Endothelial cell of umbilical vein (primary cell): ENCODE measurements around the gene BACH2. TPM values are rescaled to one million over a fixed set of nuclear protein-coding genes. Genes with fewer than 3 reads are reported as not detected.

ENCODE experiments used
- BruUV-seq: library from RNA; stranded (reverse); fragments of 400-500 nt; replicated peaks from 2 replicates; lab custom pipeline; 2021; lab: Mats Ljungman, UMichigan
- CTCF ChIA-PET: fragments of 300-600, 350-600 bp; sonication (Branson Sonifier 250); formaldehyde crosslinking; loops from one replicate; lab custom pipeline; 2021; ENCODE audit warnings: antibody characterized with exemption, inconsistent platforms; lab: Charles Lee
- POLR2A ChIA-PET: fragments of 300-600, 350-600 bp; sonication (Branson Sonifier 250); formaldehyde crosslinking; loops from one replicate; lab custom pipeline; 2021; ENCODE audit warnings: antibody characterized with exemption, inconsistent platforms; lab: Charles Lee
- DNase-seq: peaks from one replicate; pipeline ENCODE4 v3.0.0-alpha.2; 2011; ENCODE audit warnings: low read depth, low spot score
- FAIRE-seq: peaks from 2 replicates; lab custom pipeline; 2011; peaks lifted over from hg19 to GRCh38; lab: Jason Lieb, UNC
- H2AFZ ChIP-seq: 2 replicates; pipeline ENCODE4 v1.6.0; 2012; ENCODE audit warnings: low read depth, low read length, control low read depth, inconsistent platforms
- H3K27ac ChIP-seq: 2 replicates; pipeline ENCODE4 v1.5.1; 2011; ENCODE audit warnings: low read depth, mild to moderate bottlenecking, control low read depth, low read length, moderate library complexity; ENCODE audit not compliant: insufficient read depth
- H3K27me3 ChIP-seq, 2 experiments: 2 replicates each; pipeline versions ENCODE4 v1.6.0 to v1.6.1; 2011; ENCODE audit warnings: low read length in 2 of 2, mixed read lengths in 1 of 2; ENCODE audit not compliant: control insufficient read depth in 2 of 2, insufficient read depth in 2 of 2
- H3K36me3 ChIP-seq, 2 experiments: 2 replicates in 1 of 2; 3 replicates in 1 of 2; pipeline ENCODE4 v1.5.1; 2011; ENCODE audit warnings: low read length in 2 of 2, mild to moderate bottlenecking in 1 of 2, moderate library complexity in 1 of 2; ENCODE audit not compliant: control insufficient read depth in 2 of 2, insufficient read depth in 2 of 2; ENCODE audit errors: extremely low read depth in 1 of 2
- H3K4me1 ChIP-seq: 3 replicates; pipeline ENCODE4 v1.5.1; 2011; ENCODE audit warnings: mild to moderate bottlenecking, low read length; ENCODE audit not compliant: control insufficient read depth, insufficient read depth; ENCODE audit errors: extremely low read depth
- H3K4me2 ChIP-seq: 2 replicates; pipeline ENCODE4 v1.6.1; 2011; ENCODE audit warnings: low read length, control low read depth, mixed read lengths; ENCODE audit not compliant: insufficient read depth
- H3K4me3 ChIP-seq, 3 experiments: fragments of 200-600 bp in 1 of 3; sonication (generic), shearing (Covaris generic) in 1 of 3; replicated peaks in 1 of 3; 2 replicates each; pipeline ENCODE4 v1.5.1; 2011 to 2016; ENCODE audit warnings: control low read depth in 3 of 3, low read length in 3 of 3, mild to moderate bottlenecking in 2 of 3, inconsistent platforms in 1 of 3, low read depth in 1 of 3, moderate library complexity in 1 of 3; ENCODE audit not compliant: insufficient read depth in 1 of 3
- H3K79me2 ChIP-seq: 2 replicates; pipeline ENCODE4 v1.6.0; 2012; ENCODE audit warnings: low read length, inconsistent platforms; ENCODE audit not compliant: control insufficient read depth, insufficient read depth
- H3K9ac ChIP-seq: replicated peaks from 2 replicates; pipeline ENCODE3; 2011; ENCODE audit warnings: low read length, control low read depth; ENCODE audit not compliant: insufficient read depth; ENCODE audit errors: extremely low read depth
- H3K9me1 ChIP-seq: replicated peaks from 3 replicates; pipeline ENCODE4 v1.6.0; 2011; ENCODE audit warnings: mild to moderate bottlenecking, low read length; ENCODE audit not compliant: control insufficient read depth, insufficient read depth; ENCODE audit errors: extremely low read depth
- H3K9me3 ChIP-seq: replicated peaks from 2 replicates; pipeline ENCODE4 v1.5.1; 2012; ENCODE audit warnings: low read length, inconsistent platforms; ENCODE audit not compliant: control insufficient read depth, insufficient read depth
- H4K20me1 ChIP-seq: replicated peaks from 2 replicates; pipeline ENCODE3; 2011; ENCODE audit warnings: mild to moderate bottlenecking, low read length; ENCODE audit not compliant: control insufficient read depth, insufficient read depth; ENCODE audit errors: extremely low read depth
- CTCF ChIP-seq, 2 donors: IDR thresholded peaks; 1 replicate in 1 of 2; 2 replicates in 1 of 2; pipeline ENCODE4 v1.5.1; 2011; ENCODE audit warnings: low read length in 2 of 2, mild to moderate bottlenecking in 2 of 2, moderate library complexity in 2 of 2, control low read depth in 1 of 2, inconsistent platforms in 1 of 2, low read depth in 1 of 2; ENCODE audit not compliant: insufficient read depth in 1 of 2; ENCODE audit errors: extremely low read depth in 1 of 2
- EZH2 ChIP-seq: IDR thresholded peaks from 2 replicates; pipeline ENCODE4 v1.6.1; 2012; ENCODE audit warnings: borderline replicate concordance, low read depth, mild to moderate bottlenecking, moderate library complexity, low read length, inconsistent platforms; ENCODE audit not compliant: severe bottlenecking
- FOS ChIP-seq: IDR thresholded peaks from 2 replicates; pipeline ENCODE4 v1.6.1; 2011; ENCODE audit warnings: mild to moderate bottlenecking, low read length, moderate library complexity, borderline replicate concordance; ENCODE audit not compliant: insufficient read depth
- GATA2 ChIP-seq: IDR thresholded peaks from 2 replicates; pipeline ENCODE4 v1.7.0; 2011; ENCODE audit warnings: low read depth, mild to moderate bottlenecking, moderate library complexity, mixed read lengths, low read length; ENCODE audit not compliant: insufficient read length, insufficient read depth
- MYC ChIP-seq: IDR thresholded peaks from one replicate; pipeline ENCODE4 v1.6.1; 2011; ENCODE audit warnings: mild to moderate bottlenecking, low read depth, low read length
- dilution Hi-C: fragments of 300-500 bp; cut with MboI; formaldehyde crosslinking; loops from one replicate; pipeline ENCODE4 v1.15.0; 2019; ENCODE audit warnings: low sequenced_read_pairs; ENCODE audit not compliant: extremely low pct_ligation_motif_present
- intact Hi-C: fragments of 100-400 bp; cut with micrococcal nuclease; formaldehyde crosslinking; loops from one replicate; pipeline ENCODE4 v1.10.0; 2022
- polyA plus RNA-seq, 4 experiments: library from polyadenylated mRNA; depleted of rRNA in 3 of 4; stranded (reverse) in 3 of 4; unstranded in 1 of 4; fragments of >200 nt; gene quantifications; 2 replicates each; pipeline versions ENCODE4 v1.2.1 to v1.2.3, GENCODE V29; 2011 to 2012; ENCODE audit warnings: missing spikeins in 1 of 4
- total RNA-seq: library from RNA; stranded (reverse); gene quantifications from 2 replicates; pipeline ENCODE4 v1.2.3, GENCODE V29; 2021
- TF ChIP-seq, protein P1 (sequence below): IDR thresholded peaks from 2 replicates; pipeline ENCODE4 v1.6.1; 2011; ENCODE audit not compliant: insufficient read depth, insufficient read length

Gene BACH2
- total and polyA plus RNA-seq, 2 donors (not counting 3 experiments of a cell fraction or from before 2014, with no cell fraction given): 1.7 to 5.6 TPM

- Histone ChIP-seq H3K9me3 (no peaks in the 10 kb centered on the region), H3K4me2 (peak overlapping the region; percentile 99), H4K20me1 (no peaks in the 10 kb centered on the region), H3K79me2 (no peaks in the 10 kb centered on the region), H3K9ac (peak overlapping the region; percentile 96), H3K36me3 (no peaks in the 10 kb centered on the region), H3K9me1 (no peaks in the 10 kb centered on the region), H2AFZ (no peak overlapping the region), H3K4me1 (peaks cover 22% of the 10 kb centered on the region), H3K27ac (peak overlapping the region; percentile 99), H3K27me3 (no peaks in the 10 kb centered on the region), H3K4me3 (peak overlapping the region in 2 of 3 experiments; percentile 10 to 64)
- dilution Hi-C loops: no loop called here
- intact Hi-C loops: loop anchor here (1.0 to 5.0 kb wide), 8 partner anchors 11 to 297 kb away; partner anchors contain the start of gene BACH2
- DNase-seq (peak; percentile 71), FAIRE-seq (no peak)
- ChIA-PET POLR2A (interaction anchor here (0.5 to 1.1 kb wide), 4 partner anchors 11 to 1205 kb away, joined by 3 to 6 read pairs (median 4); partner anchors contain the start of gene PNRC1), CTCF (interaction anchor here (0.9 to 6.7 kb wide), 19 partner anchors 11 to 345 kb away, joined by 3 to 48 read pairs (median 4); partner anchors contain the start of gene BACH2)
- BruUV-seq: TSS peak; percentile 84
- TF ChIP-seq GATA2: no peak
- TF ChIP-seq FOS: no peak
- no peak for TF ChIP-seq CTCF (IDR thresholded peaks at IDR 0.05; ENCODE audit: extremely low read depth in 1 of 2, insufficient read depth in 1 of 2, low read depth in 1 of 2, low read length in 2 of 2)
- no peak for TF ChIP-seq MYC
- no peak for TF ChIP-seq EZH2
- TF ChIP-seq, protein P1, sequence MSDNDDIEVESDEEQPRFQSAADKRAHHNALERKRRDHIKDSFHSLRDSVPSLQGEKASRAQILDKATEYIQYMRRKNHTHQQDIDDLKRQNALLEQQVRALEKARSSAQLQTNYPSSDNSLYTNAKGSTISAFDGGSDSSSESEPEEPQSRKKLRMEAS: no peak
These were observed 11.6 kb downstream of the BACH2 start for GRCh38 chr6:90285042-90285481.
